ENCODE results near the gene GON4L.
A peak's percentile ranks its signal among the peaks of the same experiment; 100 is the strongest.
"Not testable (repeated sequence)": the region's sequence is repeated elsewhere in the genome, so short reads cannot be mapped to it uniquely, and the experiment has no call there.

GON4L gene

DNA sequence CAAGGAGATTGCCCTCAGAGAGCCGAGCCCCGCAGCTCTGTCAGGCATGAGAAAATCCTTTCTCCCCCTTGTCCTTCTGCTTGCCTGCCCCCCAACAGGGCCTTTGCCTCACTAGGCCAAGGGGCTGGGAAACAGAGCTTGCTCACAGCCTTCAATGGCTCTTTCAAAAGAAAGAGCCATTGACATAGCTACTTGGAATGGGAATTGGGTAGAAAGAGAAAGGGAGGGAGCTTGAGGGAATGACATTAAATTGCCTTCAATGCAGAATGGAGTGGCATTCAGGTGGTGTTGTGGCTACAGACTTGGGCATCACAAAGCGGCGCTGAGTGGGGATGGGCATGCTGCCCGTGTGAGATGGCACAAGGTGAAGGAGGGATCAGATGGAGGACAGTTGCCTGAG lies 15.5 kb upstream of the GON4L start:
- DNase-seq (ENCODE audit: extremely low read depth in 1 of 2, low read depth in 1 of 2), result no peak

DNA sequence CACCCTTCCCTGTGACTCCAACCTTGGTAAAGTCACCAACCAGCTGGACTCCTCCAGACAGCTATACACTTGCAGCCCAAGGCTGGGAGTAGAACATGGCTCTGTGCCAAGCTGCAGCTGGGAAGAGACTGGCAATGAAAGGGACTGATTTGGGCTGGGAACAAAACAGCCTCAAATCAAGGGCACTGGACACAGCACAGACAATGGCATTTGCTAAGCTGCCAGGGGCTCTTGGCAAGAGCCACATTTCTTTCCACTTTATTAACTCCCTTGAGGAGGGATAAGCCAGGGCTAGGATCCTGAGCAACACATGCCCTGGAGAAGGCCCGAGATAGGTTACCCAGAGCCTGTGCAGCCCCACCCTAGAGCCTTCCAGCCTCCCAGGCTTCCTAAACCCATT lies 14.4 kb upstream of the GON4L start:
- no peak for DNase-seq (ENCODE audit: extremely low read depth in 1 of 2, low read depth in 1 of 2)

DNA sequence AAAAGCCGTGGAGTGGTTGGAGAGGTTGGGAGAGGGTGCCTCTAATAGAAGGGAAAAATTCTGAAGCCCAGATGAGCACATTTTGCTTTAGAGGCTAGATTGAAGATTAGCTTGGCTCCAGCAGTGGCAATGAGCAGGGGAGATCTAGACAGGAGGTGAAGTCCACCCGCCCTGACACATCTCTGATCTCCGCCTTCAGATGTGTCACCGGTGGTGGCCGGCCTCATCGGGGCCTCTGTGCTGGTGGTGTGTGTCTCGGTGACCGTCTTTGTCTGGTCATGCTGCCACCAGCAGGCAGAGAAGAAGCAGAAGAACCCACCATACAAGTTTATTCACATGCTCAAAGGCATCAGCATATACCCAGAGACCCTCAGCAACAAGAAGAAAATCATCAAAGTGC lies 10.8 kb upstream of the GON4L start:
- DNase-seq (ENCODE audit: extremely low read depth in 1 of 2, low read depth in 1 of 2), result no peak

DNA sequence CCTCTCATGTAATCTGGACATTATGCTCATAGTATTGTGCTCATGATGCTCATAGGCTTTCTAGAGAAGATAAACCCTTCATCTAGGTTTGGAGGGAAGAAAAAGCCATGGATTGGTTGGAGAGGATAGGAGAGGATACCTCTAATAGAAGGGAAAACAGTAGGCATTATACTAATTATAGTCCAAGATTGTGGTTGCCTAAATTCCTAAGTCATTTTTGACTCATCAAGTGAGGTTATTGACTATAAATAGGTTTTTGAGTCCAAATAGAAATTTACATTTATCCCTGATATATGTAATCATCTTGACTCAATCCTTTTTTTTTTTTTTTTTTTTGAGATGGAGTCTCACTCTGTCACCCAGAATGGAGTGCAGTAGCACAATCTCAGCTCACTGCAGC lies 7.4 kb upstream of the GON4L start:
- no peak for DNase-seq (ENCODE audit: extremely low read depth in 1 of 2, low read depth in 1 of 2)

DNA sequence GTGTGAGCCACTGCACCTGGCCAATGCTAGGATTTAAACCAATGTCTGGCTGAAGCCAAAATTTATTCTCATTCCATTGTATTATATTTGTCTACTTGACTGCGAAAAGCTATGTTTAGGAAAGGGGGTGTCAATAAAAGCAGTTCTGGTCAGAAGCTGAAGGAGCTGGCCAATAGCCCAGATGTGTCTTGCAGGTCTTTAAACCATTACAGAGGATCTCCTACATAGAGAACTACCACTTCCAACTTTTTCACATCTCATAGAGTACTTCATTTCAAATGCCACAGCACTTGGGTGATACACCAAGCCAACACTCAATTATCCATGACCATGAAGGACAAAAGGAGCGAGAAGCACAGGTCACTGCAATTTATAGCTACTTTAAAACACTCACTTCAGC lies 4.9 kb upstream of the GON4L start:
- DNase-seq (ENCODE audit: extremely low read depth in 1 of 2, low read depth in 1 of 2), result no peak

DNA sequence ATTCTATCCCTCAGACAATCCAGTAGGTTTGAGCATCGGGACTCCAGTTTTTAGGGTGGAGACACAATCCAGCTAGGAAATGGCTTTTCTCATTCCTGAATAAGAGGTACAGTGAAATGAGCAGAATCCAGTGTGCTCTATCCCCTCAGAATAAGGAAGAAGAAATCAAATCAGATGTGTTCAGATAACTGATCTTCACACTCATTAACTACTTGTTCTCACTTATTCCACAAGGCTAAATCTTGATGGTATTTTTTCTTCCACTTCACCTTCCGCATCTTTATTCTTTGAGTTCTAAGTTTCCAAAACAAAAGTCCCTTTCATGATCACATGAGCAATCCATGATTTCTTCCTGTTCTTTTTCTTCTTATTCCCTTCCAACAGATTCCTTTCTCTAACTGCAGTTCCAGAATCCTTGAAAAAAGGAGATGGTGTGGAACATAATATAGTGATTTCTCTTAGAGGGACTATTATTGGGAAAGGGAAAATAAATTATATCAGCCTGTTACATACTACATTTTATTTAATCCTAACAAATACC lies 4.0 kb upstream of the GON4L start:
- no peak for DNase-seq (ENCODE audit: extremely low read depth in 1 of 2, low read depth in 1 of 2)

DNA sequence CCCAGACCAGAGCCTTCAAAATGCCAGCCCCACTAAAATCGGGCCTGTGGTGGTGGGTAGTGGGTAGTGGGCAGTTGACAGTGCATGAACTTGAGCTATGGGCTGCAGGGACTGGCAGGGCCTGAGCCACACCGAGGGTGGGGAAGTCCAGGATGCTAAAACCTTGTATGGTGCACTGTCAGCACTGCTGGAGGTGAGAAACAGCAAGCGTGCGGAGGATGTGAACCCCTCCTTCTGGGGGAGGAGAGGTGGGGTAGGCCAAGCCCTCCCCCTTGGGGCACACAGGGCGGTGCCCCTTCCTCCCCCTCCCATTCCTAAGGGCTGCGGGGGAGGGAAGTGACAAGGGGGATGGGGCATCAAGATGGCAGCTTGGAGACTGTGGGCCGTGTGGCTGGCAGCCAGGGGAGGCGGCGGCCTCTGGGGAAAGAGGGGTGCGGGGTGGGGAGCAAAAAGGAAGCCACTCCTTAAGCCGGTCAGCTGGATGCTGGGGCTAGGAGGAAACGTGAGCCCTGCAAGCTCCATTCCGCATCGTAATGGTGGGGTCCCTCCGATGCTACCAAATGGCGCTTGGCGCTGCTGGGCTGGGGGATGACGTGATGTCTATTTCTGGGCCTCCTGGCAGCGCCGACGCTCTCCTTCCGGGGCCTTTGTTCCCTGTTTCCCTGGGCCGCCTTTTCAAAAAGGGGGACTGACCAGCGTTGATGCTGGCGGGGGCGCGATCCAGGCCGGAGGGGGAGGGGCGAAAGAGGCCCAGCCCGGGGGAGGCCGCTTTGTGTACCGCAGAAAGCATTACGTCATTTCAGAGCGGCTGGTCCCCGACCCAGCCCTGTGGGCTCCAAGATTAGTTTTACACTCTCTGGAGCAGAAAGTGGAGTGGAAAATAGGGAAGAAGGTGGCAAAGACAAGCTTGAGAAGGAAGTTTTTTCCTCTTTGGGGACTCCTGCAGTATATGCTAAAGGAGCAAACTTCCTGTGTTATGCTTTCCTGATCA lies 3.2 kb upstream of the GON4L start:
- peak; percentile 10 to 37 for DNase-seq (ENCODE audit: extremely low read depth in 1 of 2, low read depth in 1 of 2)

DNA sequence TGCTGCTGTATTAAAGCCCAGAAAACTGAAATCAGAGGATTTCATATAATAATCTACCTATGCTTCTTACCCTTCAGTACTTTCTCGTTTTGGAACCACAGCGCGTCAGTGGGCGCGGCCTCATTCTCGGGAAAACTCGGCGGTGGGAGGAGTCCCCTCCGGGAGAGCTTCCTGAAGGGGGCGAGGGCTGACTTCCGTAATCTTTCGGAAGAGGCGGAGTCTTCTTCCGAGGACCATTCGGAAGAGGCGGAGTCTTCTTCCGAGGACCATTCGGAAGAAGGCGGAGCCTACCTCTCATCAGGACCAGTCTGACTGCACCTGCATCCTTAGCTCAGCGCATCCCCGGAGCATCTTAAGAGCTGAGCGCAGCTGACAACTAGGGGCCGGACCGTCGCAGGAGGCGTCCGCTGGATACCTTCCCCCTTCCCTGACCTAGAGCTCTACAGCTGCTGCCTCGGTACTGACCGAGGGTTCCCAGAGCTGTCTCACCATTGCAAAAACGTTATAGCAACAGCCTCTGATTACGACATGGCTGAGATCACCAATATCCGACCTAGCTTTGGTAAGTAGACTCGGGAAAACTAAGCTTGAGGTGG lies 2.3 kb upstream of the GON4L start, which contains the start of gene SYT11:
Gene SYT11 (plus strand): TSS at position 334 of the 596 bp plus-strand sequence. CDS start 195 bp downstream, at position 529.
- peak; percentile 73 to 86 for DNase-seq (ENCODE audit: extremely low read depth in 1 of 2, low read depth in 1 of 2)

DNA sequence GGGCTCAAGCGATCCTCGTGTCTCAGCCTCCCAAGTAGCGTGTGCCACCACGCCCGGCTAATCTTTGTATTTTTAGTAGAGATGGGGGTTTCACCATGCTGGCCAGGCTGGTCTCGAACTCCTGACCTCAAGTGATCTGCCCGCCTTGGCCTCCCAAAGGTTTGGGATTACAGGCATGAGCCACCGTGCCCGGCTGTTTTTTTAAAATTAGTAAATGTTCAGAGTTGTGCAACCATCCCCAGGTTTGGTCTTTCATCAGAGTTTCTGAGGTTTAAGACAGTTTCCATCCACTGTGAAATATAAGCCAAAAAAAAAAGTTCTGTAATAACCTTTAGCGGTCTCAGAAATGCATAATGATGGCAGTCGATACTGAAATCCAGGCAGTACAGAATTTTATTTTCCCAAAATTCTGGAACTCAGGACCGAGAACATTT lies 1.8 kb upstream of the GON4L start:
- DNase-seq (ENCODE audit: extremely low read depth in 1 of 2, low read depth in 1 of 2), result no peak

DNA sequence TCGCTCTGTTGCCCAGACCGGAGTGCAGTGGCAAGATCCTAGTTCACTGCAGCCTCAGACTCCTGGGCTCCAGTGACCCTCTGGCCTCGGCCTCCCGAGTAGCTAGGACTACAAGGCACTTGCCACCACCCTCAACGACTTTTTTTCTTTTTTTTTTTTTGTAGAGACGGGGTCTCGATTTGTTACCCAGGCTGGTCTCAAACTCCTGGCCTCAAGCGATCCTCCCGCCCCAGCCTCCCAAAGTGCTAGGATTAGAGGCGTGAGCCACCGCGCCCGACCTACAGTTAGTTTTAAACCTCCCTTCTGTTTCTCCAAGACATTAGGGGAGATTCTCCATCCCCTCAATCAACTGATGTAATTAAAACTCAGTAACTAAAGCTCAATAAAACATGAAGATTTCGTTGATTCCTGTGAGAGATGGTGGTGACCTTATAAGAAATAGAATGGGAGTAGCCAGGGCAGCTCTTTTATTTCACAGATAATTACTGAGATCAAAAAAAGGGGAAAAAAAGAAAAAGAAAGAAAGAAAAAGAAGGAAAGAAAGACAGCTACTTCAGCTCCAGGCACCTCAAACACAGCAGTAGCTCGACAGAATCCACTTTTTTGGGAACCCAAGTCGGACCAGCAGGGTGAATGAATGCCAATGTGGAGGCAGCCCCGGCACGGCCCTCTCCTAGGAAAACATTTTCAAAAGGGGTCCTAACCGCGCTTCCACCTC lies 598 bp downstream of the GON4L start:
- no peak for DNase-seq (ENCODE audit: extremely low read depth in 1 of 2, low read depth in 1 of 2)

DNA sequence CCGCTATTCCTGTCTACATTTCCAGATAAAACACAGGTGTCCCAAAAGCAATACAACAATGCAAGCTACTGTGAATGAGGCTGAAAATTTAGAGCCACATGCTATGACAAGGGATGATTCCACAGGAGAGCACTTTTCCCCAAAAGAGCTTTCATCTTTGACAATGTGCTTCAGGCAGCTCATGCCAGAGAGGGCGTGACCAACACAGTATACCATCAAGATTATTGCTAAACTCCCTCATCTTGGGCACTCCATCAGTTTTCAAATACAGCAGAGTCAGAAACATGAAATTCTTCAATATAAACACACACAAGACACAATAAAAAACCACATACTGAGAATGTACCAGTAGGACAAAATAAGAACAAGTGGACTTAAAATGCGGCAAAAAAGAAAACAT lies 6.7 kb downstream of the GON4L start:
- DNase-seq (ENCODE audit: extremely low read depth in 1 of 2, low read depth in 1 of 2), result no peak

DNA sequence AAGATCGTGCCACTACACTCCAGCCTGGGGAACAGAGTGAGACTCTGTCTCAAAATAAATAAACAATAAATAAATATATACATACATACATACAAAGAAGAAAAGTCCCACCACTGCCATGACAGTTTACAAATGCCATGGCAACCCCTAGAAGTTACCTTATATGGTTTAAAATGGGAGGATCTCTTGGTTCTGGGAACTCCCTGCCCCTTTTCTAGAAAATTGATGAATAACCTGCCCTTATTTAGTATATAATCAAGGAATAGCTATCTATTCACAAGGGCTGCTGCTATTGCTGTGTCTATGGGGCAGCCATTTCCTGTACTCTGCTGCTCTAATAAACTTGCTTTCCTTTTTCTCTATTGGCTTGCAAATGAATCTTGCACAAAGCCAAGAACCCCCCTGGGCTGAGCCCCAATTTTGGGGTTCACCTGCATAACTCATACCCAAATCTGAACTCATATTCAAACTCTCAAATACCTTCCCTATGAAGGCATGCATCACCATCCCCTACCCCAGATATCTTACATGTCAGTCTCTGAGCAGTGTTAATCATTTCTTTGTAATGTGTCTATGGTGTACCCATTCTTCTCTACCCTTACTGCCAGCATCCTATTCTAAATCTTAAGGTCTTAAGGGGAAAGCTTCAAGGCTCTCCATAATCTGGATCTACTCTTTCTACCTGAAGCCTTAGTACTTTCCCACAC lies 9.0 kb downstream of the GON4L start:
- no peak for DNase-seq (ENCODE audit: extremely low read depth in 1 of 2, low read depth in 1 of 2)

DNA sequence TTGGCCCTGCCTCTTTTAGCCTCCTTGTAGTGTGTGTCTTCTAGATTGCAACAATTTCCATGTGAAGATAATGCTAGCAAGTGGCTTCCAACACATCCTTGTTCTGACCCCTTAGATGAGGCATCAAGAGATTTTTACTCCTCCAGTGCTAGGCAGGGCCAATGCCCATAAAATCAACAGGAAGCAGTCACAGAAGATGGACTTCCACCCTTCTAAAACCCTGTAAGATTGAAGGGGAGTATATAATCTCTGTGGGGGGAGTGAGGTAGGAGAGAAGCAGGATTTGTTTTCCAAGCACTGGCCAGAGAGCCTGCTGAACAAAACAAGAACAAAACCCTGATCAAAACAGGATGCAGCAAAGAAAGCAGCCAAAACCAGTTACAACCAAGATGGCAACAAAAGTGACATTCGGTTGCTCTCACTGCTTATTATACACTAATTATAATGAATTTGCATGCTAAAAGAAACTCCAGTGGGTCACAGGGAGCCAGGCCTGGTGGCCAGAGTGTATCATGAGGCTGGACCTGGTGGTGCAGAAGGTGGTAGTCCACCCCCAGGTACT lies 12.1 kb downstream of the GON4L start:
- no peak for DNase-seq (ENCODE audit: extremely low read depth in 1 of 2, low read depth in 1 of 2)

DNA sequence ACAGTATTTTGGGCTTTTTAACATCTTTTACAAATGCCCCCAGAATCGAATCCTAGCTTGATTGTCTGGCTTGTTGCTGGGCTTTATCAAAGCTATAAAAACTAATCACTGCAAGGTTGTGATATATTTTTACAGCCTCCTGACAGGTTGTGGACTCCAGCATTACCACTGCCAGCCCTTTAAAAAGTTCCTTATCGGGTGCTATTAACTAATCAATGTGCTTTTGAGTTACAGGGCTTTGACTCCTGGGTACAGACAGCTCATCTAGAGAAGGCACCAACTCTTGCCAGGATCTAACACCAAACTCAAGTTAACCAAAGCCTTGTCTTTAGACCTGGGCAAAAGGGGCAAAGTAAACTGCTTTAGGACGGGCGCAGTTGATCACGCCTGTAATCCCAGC lies 16.6 kb downstream of the GON4L start:
- no peak for DNase-seq (ENCODE audit: extremely low read depth in 1 of 2, low read depth in 1 of 2)

DNA sequence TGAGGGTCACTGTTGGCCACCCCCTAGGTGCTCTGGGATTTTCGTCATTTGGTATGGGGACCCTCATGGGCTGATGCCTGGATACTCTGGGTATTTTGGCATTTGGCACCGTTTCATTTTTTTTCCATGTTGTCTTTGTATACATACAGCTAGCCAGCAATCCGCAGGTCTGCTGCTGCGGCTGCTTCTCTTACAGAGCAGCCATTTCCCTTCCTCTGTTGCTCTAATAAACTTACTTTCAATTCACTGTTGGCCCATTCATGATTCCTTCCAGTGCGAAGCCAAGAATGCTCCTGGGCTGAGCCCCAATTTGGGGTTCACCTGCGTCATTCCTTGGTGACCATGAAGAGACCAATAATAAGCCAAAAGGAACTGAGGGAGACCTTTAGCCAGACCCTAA lies 21.5 kb downstream of the GON4L start:
- DNase-seq (ENCODE audit: extremely low read depth in 1 of 2, low read depth in 1 of 2), result no peak

DNA sequence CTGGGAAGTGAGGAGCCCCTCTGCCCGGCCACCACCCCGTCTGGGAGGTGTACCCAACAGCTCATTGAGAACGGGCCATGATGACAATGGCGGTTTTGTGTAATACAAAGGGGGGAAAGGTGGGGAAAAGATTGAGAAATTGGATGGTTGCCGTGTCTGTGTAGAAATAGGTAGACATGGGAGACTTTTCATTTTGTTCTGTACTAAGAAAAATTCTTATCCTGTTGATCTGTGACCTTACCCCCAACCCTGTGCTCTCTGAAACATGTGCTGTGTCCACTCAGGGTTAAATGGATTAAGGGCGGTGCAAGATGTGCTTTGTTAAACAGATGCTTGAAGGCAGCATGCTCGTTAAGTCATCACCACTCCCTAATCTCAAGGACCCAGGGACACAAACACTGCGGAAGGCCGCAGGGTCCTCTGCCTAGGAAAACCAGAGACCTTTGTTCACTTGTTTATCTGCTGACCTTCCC lies 22.1 kb downstream of the GON4L start:
- not testable (repeated sequence) for DNase-seq (ENCODE audit: extremely low read depth in 1 of 2, low read depth in 1 of 2)

DNA sequence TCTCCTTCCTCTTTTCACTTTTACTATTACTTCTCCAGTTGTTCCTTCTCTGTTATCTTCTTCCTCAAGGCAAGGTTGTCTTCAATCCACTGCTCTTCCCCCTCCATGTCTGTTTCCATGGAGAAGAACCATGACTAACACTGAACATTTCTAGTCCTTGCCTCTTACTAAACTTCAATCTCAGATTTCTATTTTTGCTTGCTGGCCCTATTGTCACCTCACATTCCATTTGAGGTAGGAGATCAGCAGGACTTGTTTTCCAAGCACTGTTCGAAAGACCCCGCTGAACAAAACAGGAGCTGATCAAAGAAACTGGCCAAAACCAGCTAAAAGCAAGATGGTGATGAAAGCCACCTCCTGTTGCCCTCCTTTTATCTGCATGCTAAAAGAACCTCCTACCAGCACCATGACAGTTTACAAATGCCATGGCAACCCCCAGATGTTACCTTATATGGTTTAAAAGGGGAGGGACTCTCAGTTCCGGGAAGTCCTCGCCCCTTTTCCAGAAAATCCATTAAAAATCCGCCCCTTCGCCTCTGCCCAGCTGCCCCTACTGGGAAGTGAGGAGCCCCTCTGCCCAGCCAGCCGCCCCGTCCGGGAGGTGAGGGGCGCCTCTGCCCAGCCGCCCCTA lies 22.6 kb downstream of the GON4L start:
- DNase-seq (ENCODE audit: extremely low read depth in 1 of 2, low read depth in 1 of 2), result no peak

DNA sequence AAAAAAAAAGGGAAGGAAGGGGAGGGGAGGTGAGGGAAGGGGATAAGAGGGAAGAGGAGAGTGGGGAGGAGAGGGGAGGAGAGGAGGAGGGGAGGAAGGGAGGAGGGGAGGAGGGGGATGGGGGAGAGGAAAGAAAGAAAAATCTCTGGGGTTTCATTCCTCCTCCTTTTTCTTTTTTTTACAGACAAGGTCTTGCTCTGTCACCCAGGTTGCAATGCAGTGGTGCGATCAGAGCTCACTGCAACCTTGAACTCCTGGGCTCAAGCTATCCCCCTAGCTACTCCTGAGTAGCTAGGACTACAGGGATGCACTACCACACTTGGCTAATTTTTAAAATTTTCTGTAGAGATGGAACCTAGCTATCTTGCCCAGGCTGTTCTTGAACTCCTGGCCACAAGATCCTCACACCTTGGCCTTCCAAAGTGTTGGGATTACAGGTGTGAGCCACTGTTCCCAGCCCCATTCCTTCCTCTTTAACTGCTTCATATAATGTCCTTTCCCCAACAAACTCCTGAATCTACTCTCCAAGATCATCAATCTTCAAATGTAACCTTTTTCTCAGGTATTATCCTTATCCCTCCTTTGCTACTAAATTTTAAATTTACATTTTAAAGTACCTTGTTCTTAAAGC lies 23.2 kb downstream of the GON4L start:
- no peak for DNase-seq (ENCODE audit: extremely low read depth in 1 of 2, low read depth in 1 of 2)

DNA sequence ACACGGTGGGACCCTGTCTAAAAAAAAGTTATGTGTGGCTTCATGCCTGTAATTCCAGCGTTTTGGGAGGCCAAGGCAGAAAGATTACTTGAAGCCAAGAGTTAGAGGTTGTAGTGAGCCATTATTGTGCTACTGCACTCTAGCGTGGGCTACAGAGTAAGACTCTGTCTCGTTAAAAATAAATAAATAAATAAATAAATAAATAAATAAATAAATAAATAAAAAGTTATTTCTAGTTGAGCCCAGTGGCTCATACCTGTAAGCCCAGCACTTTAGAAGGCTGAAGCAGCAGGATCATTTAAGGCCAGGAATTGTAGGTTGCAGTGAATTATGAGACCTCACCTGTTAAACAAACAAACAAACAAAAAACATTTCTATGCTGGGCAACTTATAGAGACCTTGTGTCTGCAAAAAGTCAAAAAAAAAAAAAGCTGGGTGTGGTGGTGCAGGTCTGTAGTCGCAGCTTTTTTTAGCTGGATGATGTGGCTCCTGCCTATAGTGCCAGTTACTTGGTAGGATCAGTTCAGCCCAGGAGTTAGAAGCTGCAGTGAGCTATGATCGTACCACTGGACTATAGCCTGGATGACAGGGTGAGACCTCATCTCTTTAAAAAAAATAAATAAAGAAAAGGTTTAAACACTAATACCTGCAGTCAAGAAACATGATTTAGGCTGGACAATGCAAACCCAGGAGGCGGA lies 25.6 kb downstream of the GON4L start:
- DNase-seq (ENCODE audit: extremely low read depth in 1 of 2, low read depth in 1 of 2), result no peak

All from activated CD8-positive, alpha-beta memory T cell treated with anti-CD3 and anti-CD28 coated beads for 1 hour (primary cell).